HepG2 (cell line): ENCODE data around the gene GSC2. TPM values are rescaled to one million over a fixed set of nuclear protein-coding genes. Genes with fewer than 3 reads are reported as not detected.

Experiments used
- ATAC-seq: fragments of 200-7000 bp; cut with Tn5 transposase; 3 replicates; pipeline ENCODE4 v1.9.1; 2020; ENCODE audit warnings: mild to moderate bottlenecking, moderate library complexity
- BruUV-seq: library from RNA; stranded (reverse); fragments of 400-500 nt; replicated peaks from 2 replicates; lab custom pipeline; 2021; lab: Mats Ljungman, UMichigan
- CTCF ChIA-PET: fragments of 300-600 bp; formaldehyde crosslinking; extraction: SDS; loops from one replicate; lab custom pipeline; 2021; ENCODE audit warnings: low total read pairs, inconsistent platforms, low intra/inter-chr PET ratio; lab: Yijun Ruan, JAX
- POLR2A ChIA-PET: fragments of 350-600 bp; sonication (Branson Sonifier 250); formaldehyde crosslinking; loops from one replicate; lab custom pipeline; 2020; ENCODE audit warnings: antibody characterized with exemption, inconsistent platforms; lab: Yijun Ruan, JAX
- DNase-seq: peaks from one replicate; pipeline ENCODE4 v3.0.0-alpha.2; 2015; ENCODE audit warnings: low spot score
- FAIRE-seq: peaks from 3 replicates; lab custom pipeline; 2011; peaks lifted over from hg19 to GRCh38; lab: Jason Lieb, UNC
- H2AFZ ChIP-seq: one replicate; pipeline ENCODE4 v1.6.1; 2011; ENCODE audit warnings: low read length, inconsistent platforms
- H3K27ac ChIP-seq: fragments of 300-600 bp; 3 replicates; pipeline ENCODE4 v1.8.0; 2011; ENCODE audit warnings: mixed run types, mild to moderate bottlenecking, mixed read lengths, low read length, inconsistent platforms; ENCODE audit not compliant: insufficient read depth; ENCODE audit errors: extremely low read length
- H3K27me3 ChIP-seq, 2 experiments: fragments of 200-600 bp in 1 of 2; 2 replicates in 1 of 2; 3 replicates in 1 of 2; pipeline versions ENCODE4 v1.6.0 to v1.8.0; 2011; ENCODE audit warnings: low read length in 2 of 2, mild to moderate bottlenecking in 2 of 2, moderate library complexity in 2 of 2, inconsistent platforms in 1 of 2; ENCODE audit not compliant: insufficient read depth in 2 of 2, control insufficient read depth in 1 of 2
- H3K36me3 ChIP-seq, 2 experiments: fragments of 200-600 bp in 1 of 2; replicated peaks in 1 of 2; 2 replicates in 1 of 2; 3 replicates in 1 of 2; pipeline versions ENCODE4 v1.5.1 to v1.8.0; 2011; ENCODE audit warnings: low read length in 2 of 2, inconsistent platforms in 1 of 2; ENCODE audit not compliant: insufficient read depth in 2 of 2, control insufficient read depth in 1 of 2
- H3K4me1 ChIP-seq: 2 replicates; pipeline ENCODE4 v1.5.1; 2012; ENCODE audit warnings: low read length, inconsistent platforms; ENCODE audit not compliant: insufficient read depth
- H3K4me2 ChIP-seq: 2 replicates; pipeline ENCODE4 v1.6.0; 2011; ENCODE audit warnings: low read depth, low read length, inconsistent platforms
- H3K4me3 ChIP-seq, 3 experiments: fragments of 200-600 bp in 1 of 3; sonication (generic), shearing (Covaris generic) in 1 of 3; replicated peaks in 1 of 3; 2 replicates each; pipeline ENCODE4 v1.5.1; 2011 to 2016; ENCODE audit warnings: low read length in 3 of 3, inconsistent platforms in 2 of 3, low read depth in 2 of 3, mild to moderate bottlenecking in 2 of 3, control low read depth in 1 of 3, mixed read lengths in 1 of 3; ENCODE audit not compliant: insufficient read depth in 1 of 3
- H3K79me2 ChIP-seq: one replicate; pipeline ENCODE4 v1.6.1; 2011; ENCODE audit warnings: low read length, inconsistent platforms; ENCODE audit not compliant: insufficient read depth
- H3K9ac ChIP-seq: 2 replicates; pipeline ENCODE4 v1.6.0; 2011; ENCODE audit warnings: mild to moderate bottlenecking, low read depth, low read length, inconsistent platforms; ENCODE audit not compliant: insufficient read depth
- H3K9me3 ChIP-seq: 2 replicates; pipeline ENCODE4 v1.5.1; 2012; ENCODE audit warnings: mild to moderate bottlenecking, low read length
- H4K20me1 ChIP-seq: 2 replicates; pipeline ENCODE4 v1.6.0; 2011; ENCODE audit warnings: inconsistent platforms, mild to moderate bottlenecking, low read length, moderate library complexity; ENCODE audit not compliant: insufficient read depth
- CBX1 ChIP-seq: IDR thresholded peaks from one replicate; pipeline ENCODE4 v1.6.1; 2016; ENCODE audit warnings: antibody characterized with exemption, low read depth
- CEBPG ChIP-seq: IDR thresholded peaks from 2 replicates; pipeline ENCODE4 v1.6.1; 2016
- GABPA ChIP-seq, 2 experiments: IDR thresholded peaks; 2 replicates each; pipeline ENCODE4 v1.6.1; 2011 to 2016; ENCODE audit warnings: low read depth in 2 of 2, low read length in 1 of 2, missing biosample characterization in 1 of 2, missing genetic modification characterization in 1 of 2
- GMEB1 ChIP-seq: sonication (generic); formaldehyde crosslinking; IDR thresholded peaks from 2 replicates; pipeline ENCODE4 v1.5.1; 2020; ENCODE audit warnings: missing genetic modification reagents, mild to moderate bottlenecking, borderline replicate concordance
- HOXA7 ChIP-seq: sonication (generic); formaldehyde crosslinking; IDR thresholded peaks from 2 replicates; pipeline ENCODE4 v1.8.1; 2022; ENCODE audit warnings: mild to moderate bottlenecking, missing genetic modification reagents, moderate library complexity
- MXD4 ChIP-seq: IDR thresholded peaks from 2 replicates; pipeline ENCODE4 v1.6.1; 2016; ENCODE audit warnings: mild to moderate bottlenecking, missing biosample characterization, missing genetic modification reagents
- POLR2G ChIP-seq: fragments of 200-400 bp; formaldehyde crosslinking; IDR thresholded peaks from 2 replicates; pipeline ENCODE4 v1.6.1; 2018; ENCODE audit warnings: mild to moderate bottlenecking, low read depth, low read length, moderate library complexity
- ZBTB10 ChIP-seq: sonication (generic); formaldehyde crosslinking; IDR thresholded peaks from 2 replicates; pipeline ENCODE4 v1.4.0; 2020; ENCODE audit warnings: missing genetic modification reagents, borderline replicate concordance
- ZNF256 ChIP-seq: sonication (generic); formaldehyde crosslinking; conservative IDR thresholded peaks from 2 replicates; pipeline ENCODE4 v1.4.0; 2020; ENCODE audit warnings: missing genetic modification reagents
- ZNF597 ChIP-seq: sonication (generic); formaldehyde crosslinking; IDR thresholded peaks from 2 replicates; pipeline ENCODE4 v1.5.0; 2020; ENCODE audit warnings: missing genetic modification reagents
- ZNF619 ChIP-seq: sonication (generic); formaldehyde crosslinking; IDR thresholded peaks from 2 replicates; pipeline ENCODE4 v1.4.0; 2020; ENCODE audit warnings: mild to moderate bottlenecking, missing genetic modification reagents
- ZNF7 ChIP-seq: IDR thresholded peaks from 2 replicates; pipeline ENCODE4 v1.6.1; 2016; ENCODE audit warnings: missing biosample characterization, missing genetic modification reagents
- WGBS: methylation state at CpG from one replicate; pipeline ENCODE4 v1.1.6; 2017; ENCODE audit warnings: low lambda C conversion rate; 5-methylcytosine and 5-hydroxymethylcytosine counted together
- in situ Hi-C: cut with HindIII; loops from 2 replicates; pipeline ENCODE4 v1.10.0; 2017; ENCODE audit warnings: low pct_unique_long_range_greater_than_20kb; ENCODE audit not compliant: extremely low pct_ligation_motif_present
- intact Hi-C: fragments of 100-400 bp; cut with micrococcal nuclease; formaldehyde crosslinking; loops from one replicate; pipeline ENCODE4 v1.10.0; 2022; ENCODE audit not compliant: unreplicated experiment
- polyA plus RNA-seq, 8 experiments: library from polyadenylated mRNA; depleted of rRNA in 3 of 8; stranded (reverse) in 7 of 8; unstranded in 1 of 8; fragments of >200 nt; fragmentation: Illumina TruSeq in 4 of 8; extraction: Trizol in 4 of 8; gene quantifications; 2 replicates each; pipeline versions ENCODE4 v1.2.1 to v1.2.3, GENCODE V29; 2011 to 2016; ENCODE audit warnings: low read depth in 4 of 8, missing spikeins in 1 of 8, mixed read lengths in 1 of 8; ENCODE audit not compliant: insufficient read depth in 1 of 8
- total RNA-seq, 5 experiments: library from RNA; depleted of rRNA; stranded (reverse); fragments of >200 nt; fragmentation: Illumina TruSeq; extraction: Trizol; gene quantifications; 2 replicates each; pipeline ENCODE4 v1.2.3, GENCODE V29; 2016; ENCODE audit warnings: low read depth in 1 of 5

Gene GSC2
- total and polyA plus RNA-seq, 2 of the 13 experiments (the other 11 are each of a cell fraction or from before 2014, with no cell fraction given), result not detected

- in situ Hi-C loops, result no loop called here
- CTCF ChIA-PET, result no interaction called here
- no peak for DNase-seq
Observed at GRCh38 chr22:19138217-19139000, 11.7 kb downstream of the GSC2 start.

More at GRCh38 chr22:19138217-19139000, 11.7 kb downstream of the GSC2 start:
- no peak overlapping the region for H2AFZ ChIP-seq
- no peaks in the 10 kb centered on the region for H4K20me1 ChIP-seq
- H3K36me3 ChIP-seq, result peaks cover 23 to 74% of the 10 kb centered on the region in 2 experiments; a peak in 4 of 5 replicates
- no peak overlapping the region for H3K4me2 ChIP-seq
- WGBS, result 98% methylated on average over 8 of the region's 15 CpGs
- no peak overlapping the region for H3K9ac ChIP-seq
- no peak overlapping the region for H3K27ac ChIP-seq
- H3K27me3 ChIP-seq, result no peaks in the 10 kb centered on the region
- no peak for FAIRE-seq
- no TSS peak for BruUV-seq
- ATAC-seq, result no peak
- H3K4me3 ChIP-seq, result no peak overlapping the region
- POLR2A ChIA-PET, result no interaction called here
- peaks cover 5% of the 10 kb centered on the region for H3K4me1 ChIP-seq
- TF ChIP-seq HOXA7 (CRISPR knock-in tag) (no peak), ZBTB10 (no peak), ZNF7 (CRISPR knock-in tag) (no peak), GMEB1 (CRISPR knock-in tag) (no peak), ZNF619 (CRISPR knock-in tag) (no peak), MXD4 (CRISPR knock-in tag) (no peak), ZNF597 (CRISPR knock-in tag) (no peak), GABPA (IDR thresholded peaks at IDR 0.05; ENCODE audit: low read depth, low read length) (no peak), GABPA (CRISPR knock-in tag; IDR thresholded peaks at IDR 0.05; ENCODE audit: low read depth) (no peak), CBX1 (no peak), POLR2G (no peak), CEBPG (CRISPR knock-in tag) (no peak), ZNF256 (no peak)
- intact Hi-C loops, result no loop called here
- H3K79me2 ChIP-seq, result peaks cover 3% of the 10 kb centered on the region
- H3K9me3 ChIP-seq, result no peaks in the 10 kb centered on the region
